ENCODE results near the gene DDHD1. TPM values are rescaled to one million over a fixed set of nuclear protein-coding genes. Genes with fewer than 3 reads are reported as not detected.

The DDHD1 gene
- total RNA-seq, 2 donors from 2014 or later, result 9.0 to 10.1 TPM

DNA sequence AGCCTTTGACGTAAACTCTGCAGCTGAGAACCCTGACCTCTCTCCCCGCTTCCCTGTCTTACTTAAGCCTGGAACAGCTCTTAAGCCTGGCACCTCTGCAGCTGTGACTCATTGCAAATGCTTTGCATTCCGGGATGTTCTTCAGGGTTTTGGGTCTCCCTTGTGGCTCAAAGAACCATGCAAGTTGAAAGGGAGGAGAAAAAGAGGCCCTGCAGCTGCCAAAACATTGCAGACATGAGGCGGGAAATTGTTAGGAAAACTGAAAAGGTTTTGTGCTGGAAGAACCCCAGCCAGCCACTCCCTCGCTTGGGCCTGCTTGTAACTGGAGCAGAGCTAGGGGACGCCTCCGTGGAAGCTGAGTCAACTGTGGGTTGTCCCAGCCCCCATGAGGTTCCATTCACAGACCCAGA is 142.1 kb downstream of the DDHD1 start:
- ATAC-seq (no peak), DNase-seq (peak; percentile 32 to 48)
- intact Hi-C loops (cut with DNase I, micrococcal nuclease), result no loop called here

DNA sequence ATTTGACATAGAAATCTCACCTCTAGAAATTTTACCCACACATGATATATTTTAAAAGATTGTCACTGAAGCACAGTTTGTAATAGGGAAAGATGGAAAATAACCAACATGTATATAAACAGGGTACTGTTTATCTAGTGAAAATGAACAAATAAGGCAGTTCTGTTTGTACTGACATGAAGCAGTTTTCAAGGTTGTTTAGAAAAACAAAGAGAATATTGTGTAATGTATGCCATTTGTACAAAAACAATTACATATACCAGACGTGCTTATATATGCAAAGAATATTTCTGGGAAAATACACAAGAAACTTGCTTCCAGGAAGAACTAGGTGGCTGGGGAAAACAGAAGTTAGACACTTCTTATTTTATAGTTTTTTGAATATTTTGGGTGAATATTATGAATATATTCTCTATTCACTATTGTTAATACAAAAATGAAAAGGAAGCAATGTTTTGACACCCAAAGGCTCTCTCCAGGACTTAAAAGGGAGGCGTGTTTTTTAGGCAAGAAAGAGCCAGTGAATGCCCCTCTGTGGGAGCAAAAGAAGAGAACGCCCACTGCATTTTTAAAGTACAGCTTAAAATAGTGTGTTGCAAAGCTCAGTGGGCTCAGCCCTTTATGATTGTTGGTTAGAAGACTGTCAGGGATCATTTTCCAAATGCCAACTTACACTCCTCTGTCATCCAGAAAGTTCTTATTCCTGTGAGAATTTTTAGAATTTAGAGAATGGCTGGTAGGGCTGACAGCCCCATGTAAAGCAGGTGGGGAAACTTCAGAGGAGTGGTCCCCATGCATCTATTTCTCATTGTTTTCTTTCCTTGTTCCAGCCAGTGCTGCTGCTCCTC is 142.7 kb downstream of the DDHD1 start:
- intact Hi-C loops (cut with DNase I, micrococcal nuclease), result no loop called here
- DNase-seq (no peak), ATAC-seq (no peak)

DNA sequence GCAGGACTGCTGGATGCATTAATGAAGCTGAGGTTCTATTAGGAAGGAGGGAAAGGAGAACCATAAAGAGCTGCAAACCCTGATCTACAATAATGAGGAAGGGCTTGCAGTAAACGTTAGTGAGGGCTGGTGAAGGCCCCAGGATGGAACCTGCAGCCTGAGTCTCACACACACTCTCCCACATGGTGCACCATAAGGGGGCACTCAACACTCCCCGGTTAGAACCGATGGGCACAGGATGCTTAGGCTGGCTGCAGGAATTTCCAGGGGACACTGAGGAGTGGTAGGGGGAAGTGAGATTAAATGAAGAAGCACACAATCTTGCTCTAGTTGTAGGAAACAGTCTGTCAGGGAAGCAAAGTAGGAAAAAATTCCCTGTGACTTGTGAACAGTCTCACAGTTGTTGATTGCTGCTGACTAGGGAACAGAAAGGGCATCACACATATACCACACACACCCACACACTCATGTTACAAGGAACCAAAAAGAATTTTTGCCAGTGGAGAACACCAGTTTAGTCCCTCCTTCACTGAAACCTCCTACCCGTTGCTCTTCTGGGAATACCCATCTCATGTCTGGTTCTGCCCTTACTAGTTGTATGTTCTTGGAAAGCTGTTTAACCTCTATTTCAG is 146.1 kb downstream of the DDHD1 start:
- intact Hi-C loops (cut with DNase I, micrococcal nuclease), result no loop called here
- ATAC-seq, result no peak

DNA sequence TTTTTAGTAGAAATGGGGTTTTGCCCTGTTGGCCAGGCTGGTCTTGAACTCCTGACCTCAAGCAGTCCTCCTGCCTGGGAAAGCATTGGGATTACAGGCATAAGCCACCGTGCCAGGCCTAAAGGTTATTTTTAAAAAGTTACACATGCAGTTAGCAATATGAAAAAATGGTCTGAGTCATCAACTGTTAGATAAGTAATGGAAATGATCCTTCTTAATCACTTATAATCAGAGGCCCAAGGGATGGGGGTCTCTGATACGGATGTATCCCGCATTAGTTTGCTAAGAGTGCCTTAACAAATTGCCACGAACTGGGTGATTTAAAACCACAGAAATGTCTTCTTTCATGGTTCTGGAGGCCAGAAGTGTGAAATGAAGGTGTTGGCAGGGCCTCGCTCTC is 148.1 kb downstream of the DDHD1 start:
- DNase-seq, result no peak
- intact Hi-C loops (cut with DNase I, micrococcal nuclease), result no loop called here
- ATAC-seq, result no peak

More for the DNA sequence above, 146.1 kb downstream of the DDHD1 start:
- no peak for DNase-seq

DNA sequence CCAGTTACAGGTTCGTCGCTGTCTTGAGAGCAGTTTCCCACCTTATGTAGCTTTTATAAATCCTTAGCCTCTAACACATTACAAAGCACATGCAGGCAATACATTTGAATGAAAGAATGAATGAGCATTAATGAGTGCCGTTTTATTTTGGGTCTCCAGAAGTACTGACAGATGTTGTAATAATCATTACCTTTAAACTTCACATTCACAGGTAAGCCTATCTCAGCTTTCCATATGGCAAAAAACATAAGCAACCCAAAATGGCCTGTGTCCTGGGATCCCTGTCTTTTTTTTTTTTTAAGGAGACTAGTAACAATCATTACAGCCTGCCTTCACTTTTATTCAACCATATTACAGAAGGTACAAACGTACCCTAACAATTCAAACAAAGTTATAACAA is 149.3 kb downstream of the DDHD1 start:
- intact Hi-C loops (cut with DNase I, micrococcal nuclease), result no loop called here
- DNase-seq (no peak), ATAC-seq (no peak)

DNA sequence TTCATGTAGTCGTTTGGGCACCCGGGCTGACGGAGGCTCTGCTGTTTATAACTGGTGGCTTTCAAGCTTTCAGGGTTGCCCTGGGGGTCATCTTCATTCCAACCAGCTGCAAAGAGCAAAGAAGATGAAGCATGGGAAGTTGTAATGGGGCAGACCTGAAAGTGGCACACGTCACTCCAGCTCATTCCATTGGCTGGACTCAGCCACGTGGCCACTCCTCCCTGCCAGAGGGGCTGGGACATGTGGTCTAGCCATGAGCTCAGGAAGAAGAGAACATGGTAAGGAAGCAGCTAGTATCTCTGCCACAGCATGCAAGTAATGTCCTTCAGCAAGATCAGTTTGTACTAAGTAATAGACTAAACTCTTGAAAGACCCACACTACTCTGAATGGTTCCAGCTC is 150.5 kb downstream of the DDHD1 start:
- no peak for DNase-seq
- intact Hi-C loops (cut with DNase I, micrococcal nuclease), result no loop called here
- ATAC-seq, result no peak

DNA sequence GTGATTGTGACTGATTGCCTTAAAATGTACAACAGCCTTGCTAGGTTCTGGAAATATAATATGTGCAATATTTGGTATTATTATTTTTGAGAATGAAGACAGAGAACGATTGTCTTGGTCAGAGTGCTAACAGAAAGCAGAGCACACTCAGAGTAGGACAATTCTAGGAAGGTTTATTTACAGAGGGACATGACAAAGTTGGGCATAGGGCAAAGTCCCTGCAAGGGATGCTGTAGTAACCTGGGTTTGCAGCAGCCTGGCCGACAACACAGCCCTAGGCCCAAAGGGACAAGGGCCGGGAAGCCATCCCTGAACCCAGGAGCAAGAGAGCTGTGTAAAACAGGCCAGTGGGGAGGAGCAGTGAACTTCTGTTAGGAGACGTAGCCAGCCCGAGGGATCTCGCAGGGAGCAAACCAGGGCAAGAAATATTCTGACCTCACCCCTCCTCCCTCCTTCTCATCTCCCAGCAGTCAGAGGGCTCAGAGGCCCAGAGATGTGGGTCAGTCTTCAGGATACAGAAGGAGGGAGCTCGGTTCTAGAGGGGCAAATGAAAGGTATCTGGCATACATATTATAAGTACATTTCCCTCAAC is 151.2 kb downstream of the DDHD1 start:
- intact Hi-C loops (cut with DNase I, micrococcal nuclease), result no loop called here
- DNase-seq (no peak), ATAC-seq (no peak)

DNA sequence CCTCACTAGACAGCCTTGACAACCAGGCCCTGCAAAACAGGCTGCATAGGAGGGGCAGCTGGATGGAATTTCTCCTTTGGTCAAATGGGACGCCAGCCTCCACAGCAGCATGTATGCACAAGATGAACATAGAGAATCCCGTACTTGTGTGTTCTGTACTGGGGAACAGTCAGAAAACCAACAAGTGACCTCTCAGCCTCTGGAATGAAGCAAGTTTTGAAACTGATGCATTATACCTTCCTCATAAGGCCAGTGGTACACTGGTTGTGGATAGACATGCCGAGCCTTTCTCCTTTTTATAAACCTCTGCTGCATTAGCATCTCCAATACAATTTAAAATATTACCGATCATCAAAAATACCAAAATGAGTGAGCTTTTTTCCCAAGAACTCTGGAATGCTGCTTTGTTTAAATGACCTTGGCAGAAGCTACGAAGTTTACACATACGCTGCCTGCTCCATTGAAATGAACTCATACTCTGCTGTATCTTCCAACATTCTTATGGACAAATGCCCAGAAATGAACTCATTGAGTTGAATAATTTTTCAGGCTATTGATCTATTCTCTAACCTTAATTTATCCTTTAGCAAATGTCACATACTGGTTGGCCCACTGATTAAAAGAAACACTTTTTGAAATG is 154.6 kb downstream of the DDHD1 start:
- intact Hi-C loops (cut with DNase I, micrococcal nuclease), result no loop called here
- DNase-seq, result no peak
- no peak for ATAC-seq

GRCh38 chr14:52996493-52996892 is 156.6 kb downstream of the DDHD1 start:
- ATAC-seq (no peak), DNase-seq (no peak)
- intact Hi-C loops (cut with DNase I, micrococcal nuclease), result no loop called here

DNA sequence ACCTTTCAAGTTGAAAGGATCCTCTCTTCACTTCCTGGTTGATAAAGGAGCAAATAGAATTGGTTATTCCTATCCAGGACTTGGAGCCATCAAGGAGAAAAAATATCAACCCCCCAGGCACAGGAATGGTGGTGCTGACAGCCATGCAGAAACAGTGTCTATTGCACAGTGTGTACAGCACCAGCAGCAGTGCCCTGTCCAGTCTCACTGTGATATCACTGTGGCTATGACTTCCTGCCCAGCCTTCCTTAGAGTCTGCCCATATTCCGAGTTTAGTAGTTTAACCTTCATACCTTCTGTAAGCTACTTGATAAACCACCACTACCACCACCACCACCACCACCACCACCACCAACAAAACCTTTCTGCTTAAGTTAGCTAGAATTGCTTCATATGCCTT is 157.1 kb downstream of the DDHD1 start:
- no peak for DNase-seq
- ATAC-seq, result no peak
- intact Hi-C loops (cut with DNase I, micrococcal nuclease), result no loop called here

DNA sequence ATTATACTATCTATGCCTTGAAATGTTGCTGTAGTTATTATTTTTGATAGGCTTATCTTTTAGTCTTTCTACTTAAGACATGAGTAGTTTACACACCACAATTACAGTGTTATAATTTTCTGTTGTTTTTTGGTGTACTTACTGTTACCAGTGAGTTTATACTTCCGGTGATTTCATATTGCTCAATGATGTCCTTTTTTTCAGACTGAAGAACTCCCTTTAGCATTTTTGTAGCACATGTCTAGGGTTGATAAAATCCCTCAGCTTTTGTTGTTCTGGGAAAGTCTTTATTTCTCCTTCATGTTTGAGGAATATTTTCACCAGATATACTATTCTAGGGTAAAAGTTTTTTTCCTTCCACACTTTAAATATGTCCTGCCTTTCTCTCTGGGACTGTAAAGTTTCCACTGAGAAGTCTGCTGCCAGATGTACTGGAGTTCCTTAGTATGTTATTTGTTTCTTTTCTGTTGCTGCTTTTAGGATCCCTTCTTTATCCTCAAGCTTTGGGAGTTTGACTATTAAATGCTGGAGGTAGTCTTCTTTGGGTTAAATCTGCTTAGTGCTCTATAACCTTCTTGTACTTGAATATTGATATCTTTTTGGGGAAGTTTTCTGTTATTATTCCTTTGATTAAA is 160.8 kb downstream of the DDHD1 start:
- no peak for DNase-seq
- intact Hi-C loops (cut with DNase I, micrococcal nuclease), result no loop called here
- no peak for ATAC-seq

- intact Hi-C loops (cut with DNase I, micrococcal nuclease), result no loop called here
- no peak for DNase-seq
These were observed 165.0 kb downstream of the DDHD1 start for GRCh38 chr14:52988139-52988538.

DNA sequence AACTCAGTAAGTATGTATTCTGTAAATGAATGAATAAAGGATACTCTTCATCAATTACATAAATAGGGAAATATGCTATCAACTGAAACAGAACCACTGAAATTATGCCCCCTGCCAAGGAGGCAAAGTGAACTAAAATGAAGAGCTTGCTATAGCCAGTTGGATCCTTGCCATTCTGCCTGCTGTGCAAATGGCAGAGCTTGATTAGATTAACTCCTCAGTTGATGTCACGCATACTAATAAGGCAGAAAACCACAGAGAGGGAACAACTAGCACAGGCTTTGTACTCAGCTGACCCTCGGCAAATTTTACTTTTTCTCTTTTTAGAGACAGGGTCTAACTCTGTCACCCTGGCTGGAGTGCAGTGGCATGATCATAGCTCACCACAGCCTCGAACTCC is 165.6 kb downstream of the DDHD1 start:
- intact Hi-C loops (cut with DNase I, micrococcal nuclease), result no loop called here
- DNase-seq (no peak), ATAC-seq (no peak)

More at GRCh38 chr14:52988139-52988538, 165.0 kb downstream of the DDHD1 start:
- no peak for ATAC-seq

DNA sequence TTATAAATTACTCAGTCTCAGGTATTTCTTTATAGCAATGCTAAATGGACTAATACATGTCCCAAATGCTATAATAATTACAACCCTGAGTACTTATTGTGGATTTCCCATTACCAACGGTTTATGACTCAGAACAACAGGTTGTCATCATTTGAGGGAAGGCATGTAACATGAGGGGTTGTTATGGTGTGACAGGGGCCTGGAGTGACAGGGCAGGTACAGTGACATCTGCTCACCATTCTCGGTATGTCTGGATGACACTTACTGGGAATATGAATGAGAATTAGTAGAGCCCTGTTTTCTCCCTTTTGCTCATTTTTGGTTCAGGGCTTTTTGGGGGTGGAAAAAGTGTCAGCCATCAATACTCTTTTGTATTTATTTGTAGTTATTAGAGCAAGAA is 166.1 kb downstream of the DDHD1 start:
- intact Hi-C loops (cut with DNase I, micrococcal nuclease), result no loop called here
- DNase-seq (no peak), ATAC-seq (no peak)

Other genes starting within 250 kb of the DDHD1 start
- 10 to 100 TPM in 1 of 2 donors, 1 to 10 TPM in 1; 6.7 to 32.4 TPM for gene FERMT2, start 202.3 kb downstream of the DDHD1 start, total RNA-seq